ENCODE data around the gene FILIP1L. TPM values are rescaled to one million over a fixed set of nuclear protein-coding genes. Genes with fewer than 3 reads are reported as not detected.

The FILIP1L gene
- total and polyA plus RNA-seq, 2 of the 13 experiments (the other 11 are each of a cell fraction or from before 2014, with no cell fraction given), result 8.1 to 187 TPM

- Histone ChIP-seq H3K4me3 (replicated peaks in 1 of 3; ENCODE audit: insufficient read depth in 1 of 3, low read depth in 2 of 3, low read length in 3 of 3) (no peak overlapping the region), H3K36me3 (replicated peaks in 1 of 2; ENCODE audit: control insufficient read depth in 1 of 2, insufficient read depth in 2 of 2, low read length in 2 of 2) (no peaks in the 10 kb centered on the region), H2AFZ (ENCODE audit: low read length) (no peak overlapping the region), H3K27ac (ENCODE audit: extremely low read length, insufficient read depth, low read length) (no peak overlapping the region), H3K9me3 (ENCODE audit: low read length) (no peaks in the 10 kb centered on the region), H3K27me3 (ENCODE audit: control insufficient read depth in 1 of 2, insufficient read depth in 2 of 2, low read length in 2 of 2) (no peaks in the 10 kb centered on the region), H3K9ac (ENCODE audit: insufficient read depth, low read depth, low read length) (no peak overlapping the region), H4K20me1 (ENCODE audit: insufficient read depth, low read length) (no peaks in the 10 kb centered on the region), H3K4me1 (ENCODE audit: insufficient read depth, low read length) (peaks cover 59% of the 10 kb centered on the region), H3K4me2 (ENCODE audit: low read depth, low read length) (no peak overlapping the region), H3K79me2 (ENCODE audit: insufficient read depth, low read length) (no peaks in the 10 kb centered on the region)
- no peak for DNase-seq (ENCODE audit: low spot score)
- POLR2A ChIA-PET, result interaction anchor here (1.2 kb wide), 1 partner anchor 178 kb away, joined by 3 read pairs; the partner anchor contains the start of gene TBC1D23
- TF ChIP-seq HOXA3 (CRISPR knock-in tag; IDR thresholded peaks at IDR 0.05) (no peak), HIC2 (CRISPR knock-in tag; IDR thresholded peaks at IDR 0.05; ENCODE audit: low read depth) (no peak), ZMYM4 (CRISPR knock-in tag; IDR thresholded peaks at IDR 0.05) (no peak), ZNF577 (CRISPR knock-in tag; IDR thresholded peaks at IDR 0.05; ENCODE audit: borderline replicate concordance, low read depth) (no peak)
- no TSS peak for BruUV-seq (replicated peaks)
- 100% methylated on average over 2 of the region's 2 CpGs for WGBS (ENCODE audit: low lambda C conversion rate)
- in situ Hi-C loops (cut with HindIII; ENCODE audit: extremely low pct_ligation_motif_present, low pct_unique_long_range_greater_than_20kb) (no loop called here), intact Hi-C loops (cut with micrococcal nuclease; ENCODE audit: unreplicated experiment) (no loop called here)
- no peak for ATAC-seq
- CTCF ChIA-PET (ENCODE audit: low intra/inter-chr PET ratio, low total read pairs), result no interaction called here
- FAIRE-seq, result no peak
Measured at GRCh38 chr3:100081986-100082692, 32.2 kb downstream of the FILIP1L start.

- H4K20me1 ChIP-seq (ENCODE audit: insufficient read depth, low read length), result no peaks in the 10 kb centered on the region
- POLR2A ChIA-PET, result no interaction called here
- H3K79me2 ChIP-seq (ENCODE audit: insufficient read depth, low read length), result no peaks in the 10 kb centered on the region
- H3K4me1 ChIP-seq (ENCODE audit: insufficient read depth, low read length), result peaks cover 59% of the 10 kb centered on the region
- H3K4me2 ChIP-seq (ENCODE audit: low read depth, low read length), result no peak overlapping the region
- DNase-seq (ENCODE audit: low spot score) (no peak), FAIRE-seq (no peak), ATAC-seq (no peak)
- H3K9me3 ChIP-seq (ENCODE audit: low read length), result no peaks in the 10 kb centered on the region
- no TSS peak for BruUV-seq (replicated peaks)
- TF ChIP-seq ZNF20 (CRISPR knock-in tag; IDR thresholded peaks at IDR 0.05), result no peak
- no peak for TF ChIP-seq ZNF441 (CRISPR knock-in tag; IDR thresholded peaks at IDR 0.05; ENCODE audit: borderline replicate concordance)
- TF ChIP-seq ASH2L (IDR thresholded peaks at IDR 0.05; ENCODE audit: insufficient read length, low read depth, low read length), result no peak
- no peak for TF ChIP-seq FOXA1 (IDR thresholded peaks at IDR 0.05)
- TF ChIP-seq FOXA1 (CRISPR knock-in tag; IDR thresholded peaks at IDR 0.05), result no peak
- TF ChIP-seq SMARCC2 (IDR thresholded peaks at IDR 0.05), result no peak
- TF ChIP-seq ELF1 (CRISPR knock-in tag; IDR thresholded peaks at IDR 0.05), result no peak
- no peak for TF ChIP-seq ZBTB20 (CRISPR knock-in tag; IDR thresholded peaks at IDR 0.05; ENCODE audit: borderline replicate concordance, low read depth)
- no peak for TF ChIP-seq HOXA3 (CRISPR knock-in tag; IDR thresholded peaks at IDR 0.05)
- TF ChIP-seq ZC3H4 (CRISPR knock-in tag; IDR thresholded peaks at IDR 0.05; ENCODE audit: borderline replicate concordance), result no peak
- intact Hi-C loops (cut with micrococcal nuclease; ENCODE audit: unreplicated experiment) (no loop called here), in situ Hi-C loops (cut with HindIII; ENCODE audit: extremely low pct_ligation_motif_present, low pct_unique_long_range_greater_than_20kb) (no loop called here)
- H2AFZ ChIP-seq (ENCODE audit: low read length), result no peak overlapping the region
- CTCF ChIA-PET (ENCODE audit: low intra/inter-chr PET ratio, low total read pairs), result no interaction called here
- H3K9ac ChIP-seq (ENCODE audit: insufficient read depth, low read depth, low read length), result no peak overlapping the region
- no peaks in the 10 kb centered on the region for H3K36me3 ChIP-seq (replicated peaks in 1 of 2; ENCODE audit: control insufficient read depth in 1 of 2, insufficient read depth in 2 of 2, low read length in 2 of 2)
- H3K27ac ChIP-seq (ENCODE audit: extremely low read length, insufficient read depth, low read length), result no peak overlapping the region
- WGBS (ENCODE audit: low lambda C conversion rate), result 100% methylated on average over 1 of the region's 1 CpG
- H3K27me3 ChIP-seq (ENCODE audit: control insufficient read depth in 1 of 2, insufficient read depth in 2 of 2, low read length in 2 of 2), result no peaks in the 10 kb centered on the region
- H3K4me3 ChIP-seq (replicated peaks in 1 of 3; ENCODE audit: insufficient read depth in 1 of 3, low read depth in 2 of 3, low read length in 3 of 3), result no peak overlapping the region
Measured at GRCh38 chr3:100081311-100081710, 33.0 kb downstream of the FILIP1L start.

Measured in HepG2 (cell line).